ENCODE data around the gene HELZ2.

Gene HELZ2

GRCh38 chr20:63589261-63590217 lies 15.5 kb upstream of the HELZ2 start:
- POLR2A ChIA-PET = no interaction called here
- no peaks in the 10 kb centered on the region for H3K9me3 ChIP-seq (ENCODE audit: control insufficient read depth, insufficient read depth, low read depth, low read length)
- H3K36me3 ChIP-seq (ENCODE audit: control insufficient read depth in 2 of 2, insufficient read depth in 1 of 2, low read length in 2 of 2) = peaks cover 0 to 40% of the 10 kb centered on the region in 2 experiments; a peak in 2 of 3 replicates
- CTCF ChIA-PET = interaction anchor here (0.7 kb wide), 1 partner anchor 53 kb away, joined by 3 read pairs; no protein-coding TSS in a partner anchor
- TF ChIP-seq ZNF571 (tag by site-specific recombination; IDR thresholded peaks at IDR 0.05) = no peak
- no peak for TF ChIP-seq ZNF10 (tag by site-specific recombination; IDR thresholded peaks at IDR 0.05)
- peak; percentile 50 for TF ChIP-seq SCRT2 (tag by site-specific recombination; IDR thresholded peaks at IDR 0.05)
- no peak for TF ChIP-seq ZNF416 (tag by site-specific recombination; IDR thresholded peaks at IDR 0.05)
- TF ChIP-seq GLI2 (tag by site-specific recombination; IDR thresholded peaks at IDR 0.05; ENCODE audit: borderline replicate concordance, low read depth) = no peak
- 0 out of 2 replicates have a peak, but pooled peaks have one; percentile 10 for TF ChIP-seq PRDM10 (tag by site-specific recombination; IDR thresholded peaks at IDR 0.05)
- TF ChIP-seq ZNF488 (tag by site-specific recombination; IDR thresholded peaks at IDR 0.05) = no peak
- no peak overlapping the region for H3K4me3 ChIP-seq (ENCODE audit: low read depth, low read length)
- H3K27ac ChIP-seq (ENCODE audit: extremely low read depth, low read depth, low read length) = no peak overlapping the region
- H3K4me1 ChIP-seq (ENCODE audit: control insufficient read depth, insufficient read depth, low read length) = no peaks in the 10 kb centered on the region

- TF ChIP-seq, protein P1, sequence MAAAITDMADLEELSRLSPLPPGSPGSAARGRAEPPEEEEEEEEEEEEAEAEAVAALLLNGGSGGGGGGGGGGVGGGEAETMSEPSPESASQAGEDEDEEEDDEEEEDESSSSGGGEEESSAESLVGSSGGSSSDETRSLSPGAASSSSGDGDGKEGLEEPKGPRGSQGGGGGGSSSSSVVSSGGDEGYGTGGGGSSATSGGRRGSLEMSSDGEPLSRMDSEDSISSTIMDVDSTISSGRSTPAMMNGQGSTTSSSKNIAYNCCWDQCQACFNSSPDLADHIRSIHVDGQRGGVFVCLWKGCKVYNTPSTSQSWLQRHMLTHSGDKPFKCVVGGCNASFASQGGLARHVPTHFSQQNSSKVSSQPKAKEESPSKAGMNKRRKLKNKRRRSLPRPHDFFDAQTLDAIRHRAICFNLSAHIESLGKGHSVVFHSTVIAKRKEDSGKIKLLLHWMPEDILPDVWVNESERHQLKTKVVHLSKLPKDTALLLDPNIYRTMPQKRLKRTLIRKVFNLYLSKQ (tag by site-specific recombination; IDR thresholded peaks at IDR 0.05; ENCODE audit: borderline replicate concordance) = no peak
- no peak for TF ChIP-seq PRDM4 (tag by site-specific recombination; IDR thresholded peaks at IDR 0.05)
- no peak for TF ChIP-seq ZNF112 (tag by site-specific recombination; IDR thresholded peaks at IDR 0.05)
- TF ChIP-seq, protein P2, sequence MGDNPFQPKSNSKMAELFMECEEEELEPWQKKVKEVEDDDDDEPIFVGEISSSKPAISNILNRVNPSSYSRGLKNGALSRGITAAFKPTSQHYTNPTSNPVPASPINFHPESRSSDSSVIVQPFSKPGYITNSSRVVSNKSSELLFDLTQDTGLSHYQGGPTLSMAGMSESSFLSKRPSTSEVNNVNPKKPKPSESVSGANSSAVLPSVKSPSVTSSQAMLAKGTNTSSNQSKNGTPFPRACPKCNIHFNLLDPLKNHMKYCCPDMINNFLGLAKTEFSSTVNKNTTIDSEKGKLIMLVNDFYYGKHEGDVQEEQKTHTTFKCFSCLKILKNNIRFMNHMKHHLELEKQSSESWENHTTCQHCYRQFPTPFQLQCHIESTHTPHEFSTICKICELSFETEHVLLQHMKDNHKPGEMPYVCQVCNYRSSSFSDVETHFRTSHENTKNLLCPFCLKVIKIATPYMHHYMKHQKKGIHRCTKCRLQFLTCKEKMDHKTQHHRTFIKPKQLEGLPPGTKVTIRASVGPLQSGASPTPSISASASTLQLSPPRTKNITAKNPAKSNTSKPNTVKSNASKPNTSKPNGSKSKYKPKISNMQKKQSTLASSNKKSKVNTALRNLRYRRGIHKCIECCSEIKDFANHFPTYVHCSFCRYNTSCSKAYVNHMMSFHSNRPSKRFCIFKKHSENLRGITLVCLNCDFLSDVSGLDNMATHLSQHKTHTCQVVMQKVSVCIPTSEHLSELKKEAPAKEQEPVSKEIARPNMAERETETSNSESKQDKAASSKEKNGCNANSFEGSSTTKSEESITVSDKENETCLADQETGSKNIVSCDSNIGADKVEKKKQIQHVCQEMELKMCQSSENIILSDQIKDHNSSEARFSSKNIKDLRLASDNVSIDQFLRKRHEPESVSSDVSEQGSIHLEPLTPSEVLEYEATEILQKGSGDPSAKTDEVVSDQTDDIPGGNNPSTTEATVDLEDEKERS (tag by site-specific recombination; IDR thresholded peaks at IDR 0.05) = no peak
- TF ChIP-seq ZNF629 (tag by site-specific recombination; IDR thresholded peaks at IDR 0.05) = no peak
- no peak for TF ChIP-seq ZNF140 (tag by site-specific recombination; IDR thresholded peaks at IDR 0.05)
- TF ChIP-seq KLF16 (tag by site-specific recombination; IDR thresholded peaks at IDR 0.05) = no peak
- TF ChIP-seq TCF7L2 (IDR thresholded peaks at IDR 0.05; ENCODE audit: borderline replicate concordance, low read depth, low read length) = no peak
- TF ChIP-seq, protein P3, sequence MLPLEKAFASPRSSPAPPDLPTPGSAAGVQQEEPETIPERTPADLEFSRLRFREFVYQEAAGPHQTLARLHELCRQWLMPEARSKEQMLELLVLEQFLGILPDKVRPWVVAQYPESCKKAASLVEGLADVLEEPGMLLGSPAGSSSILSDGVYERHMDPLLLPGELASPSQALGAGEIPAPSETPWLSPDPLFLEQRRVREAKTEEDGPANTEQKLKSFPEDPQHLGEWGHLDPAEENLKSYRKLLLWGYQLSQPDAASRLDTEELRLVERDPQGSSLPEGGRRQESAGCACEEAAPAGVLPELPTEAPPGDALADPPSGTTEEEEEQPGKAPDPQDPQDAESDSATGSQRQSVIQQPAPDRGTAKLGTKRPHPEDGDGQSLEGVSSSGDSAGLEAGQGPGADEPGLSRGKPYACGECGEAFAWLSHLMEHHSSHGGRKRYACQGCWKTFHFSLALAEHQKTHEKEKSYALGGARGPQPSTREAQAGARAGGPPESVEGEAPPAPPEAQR (tag by site-specific recombination; IDR thresholded peaks at IDR 0.05) = no peak
- TF ChIP-seq ZNF580 (tag by site-specific recombination; IDR thresholded peaks at IDR 0.05) = no peak
- Histone ChIP-seq H3K27ac (ENCODE audit: extremely low read depth, low read depth, low read length) (no peak overlapping the region), H3K9me3 (ENCODE audit: control insufficient read depth, insufficient read depth, low read depth, low read length) (no peaks in the 10 kb centered on the region), H3K4me1 (ENCODE audit: control insufficient read depth, insufficient read depth, low read length) (no peaks in the 10 kb centered on the region), H3K36me3 (ENCODE audit: control insufficient read depth in 2 of 2, insufficient read depth in 1 of 2, low read length in 2 of 2) (peaks cover 0 to 35% of the 10 kb centered on the region in 2 experiments; a peak in 2 of 3 replicates), H3K4me3 (ENCODE audit: low read depth, low read length) (no peak overlapping the region)
- ChIA-PET POLR2A (no interaction called here), CTCF (interaction anchor here (0.6 to 0.7 kb wide), 3 partner anchors 16 to 177 kb away, joined by 3 to 4 read pairs (median 3); no protein-coding TSS in a partner anchor)
Observed at GRCh38 chr20:63588641-63589041, 14.6 kb upstream of the HELZ2 start.

Data from HEK293 (cell line).